Thyroid gland (tissue), 4 donors: Measurements from ENCODE around the gene AP1S3.

ENCODE experiments used
- POLR2A ChIP-seq, 2 donors: fragments of 450-650 bp; IDR thresholded peaks; one replicate each; pipeline ENCODE4 v1.6.1; 2017; ENCODE audit warnings: antibody characterized with exemption in 2 of 2, mild to moderate bottlenecking in 2 of 2, moderate library complexity in 1 of 2
- TF ChIP-seq, protein P1 (sequence below), 6 experiments: fragments of 200-600 bp in 3 of 6; fragments of 450-650 bp in 3 of 6; sonication (generic) in 3 of 6; IDR thresholded peaks; one replicate each; pipeline ENCODE4 v1.5.1; 2016 to 2019; ENCODE audit warnings: antibody characterized with exemption in 6 of 6, mild to moderate bottlenecking in 2 of 6, inconsistent platforms in 1 of 6, moderate library complexity in 1 of 6

DNA sequence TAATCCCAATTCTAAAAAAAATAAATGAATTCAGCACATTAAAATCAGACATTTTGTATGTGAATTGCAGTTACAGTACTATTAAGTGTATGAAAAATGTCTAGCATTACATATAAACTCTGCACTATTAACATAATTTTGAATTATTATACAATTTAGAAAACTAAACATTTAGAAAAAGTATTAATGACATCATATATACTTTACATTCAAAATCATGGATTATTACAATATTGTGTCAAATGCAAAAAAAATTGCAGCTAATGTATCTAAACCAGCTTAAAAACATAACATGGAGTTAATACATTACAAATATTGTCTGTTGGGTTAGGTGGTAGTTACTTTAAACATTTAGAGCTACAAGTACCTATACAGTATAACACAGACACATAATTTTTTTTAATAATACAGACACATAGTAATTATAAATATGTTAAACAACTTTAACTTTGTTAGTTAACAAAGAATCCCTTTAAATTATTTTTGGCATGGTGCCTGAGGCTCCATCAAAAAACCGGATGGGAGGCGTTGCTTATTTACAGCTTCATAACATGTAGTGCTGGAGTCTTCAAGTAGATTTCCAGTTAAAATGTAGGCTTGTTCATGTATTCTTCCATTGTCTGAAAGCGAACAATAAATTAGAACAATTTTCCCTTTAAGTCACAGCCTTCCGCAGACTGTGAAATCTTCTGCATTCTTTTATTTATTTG is 79.1 kb downstream of the AP1S3 start:
- TF ChIP-seq, protein P1, sequence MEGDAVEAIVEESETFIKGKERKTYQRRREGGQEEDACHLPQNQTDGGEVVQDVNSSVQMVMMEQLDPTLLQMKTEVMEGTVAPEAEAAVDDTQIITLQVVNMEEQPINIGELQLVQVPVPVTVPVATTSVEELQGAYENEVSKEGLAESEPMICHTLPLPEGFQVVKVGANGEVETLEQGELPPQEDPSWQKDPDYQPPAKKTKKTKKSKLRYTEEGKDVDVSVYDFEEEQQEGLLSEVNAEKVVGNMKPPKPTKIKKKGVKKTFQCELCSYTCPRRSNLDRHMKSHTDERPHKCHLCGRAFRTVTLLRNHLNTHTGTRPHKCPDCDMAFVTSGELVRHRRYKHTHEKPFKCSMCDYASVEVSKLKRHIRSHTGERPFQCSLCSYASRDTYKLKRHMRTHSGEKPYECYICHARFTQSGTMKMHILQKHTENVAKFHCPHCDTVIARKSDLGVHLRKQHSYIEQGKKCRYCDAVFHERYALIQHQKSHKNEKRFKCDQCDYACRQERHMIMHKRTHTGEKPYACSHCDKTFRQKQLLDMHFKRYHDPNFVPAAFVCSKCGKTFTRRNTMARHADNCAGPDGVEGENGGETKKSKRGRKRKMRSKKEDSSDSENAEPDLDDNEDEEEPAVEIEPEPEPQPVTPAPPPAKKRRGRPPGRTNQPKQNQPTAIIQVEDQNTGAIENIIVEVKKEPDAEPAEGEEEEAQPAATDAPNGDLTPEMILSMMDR (IDR thresholded peaks at IDR 0.05): no peak
- TF ChIP-seq POLR2A (IDR thresholded peaks at IDR 0.05): no peak
